H9 (cell line): ENCODE data around the gene FADS1. TPM values are rescaled to one million over a fixed set of nuclear protein-coding genes. Genes with fewer than 3 reads are reported as not detected.

ENCODE experiments used
- DNase-seq: peaks from one replicate; pipeline ENCODE4 v3.0.0-alpha.2; 2017
- H2AFZ ChIP-seq: one replicate; pipeline ENCODE4 v1.6.1; 2013; ENCODE audit warnings: mild to moderate bottlenecking, low read length, control low read depth, moderate library complexity
- H2AK5ac ChIP-seq: 2 replicates; pipeline ENCODE4 v1.6.1; 2013; ENCODE audit warnings: low read length, control low read depth, mixed read lengths; ENCODE audit not compliant: insufficient read length
- H2BK120ac ChIP-seq: one replicate; pipeline ENCODE4 v1.6.1; 2013; ENCODE audit warnings: low read depth, mild to moderate bottlenecking, low read length, control low read depth, inconsistent platforms; ENCODE audit not compliant: poor library complexity, severe bottlenecking
- H2BK12ac ChIP-seq: 2 replicates; pipeline ENCODE4 v1.6.1; 2013; ENCODE audit warnings: low read length, control low read depth, mixed read lengths, low read depth; ENCODE audit not compliant: insufficient read length
- H2BK15ac ChIP-seq: 2 replicates; pipeline ENCODE4 v1.6.1; 2013; ENCODE audit warnings: low read depth, low read length, control low read depth
- H2BK20ac ChIP-seq: one replicate; pipeline ENCODE4 v1.6.1; 2013; ENCODE audit warnings: low read depth, mild to moderate bottlenecking, low read length, control low read depth, inconsistent platforms; ENCODE audit not compliant: poor library complexity, severe bottlenecking
- H2BK5ac ChIP-seq: 2 replicates; pipeline ENCODE4 v1.6.1; 2013; ENCODE audit warnings: low read length, control low read depth, mixed read lengths; ENCODE audit not compliant: insufficient read length
- H3K14ac ChIP-seq: 2 replicates; pipeline ENCODE4 v1.6.1; 2013; ENCODE audit warnings: low read length, control low read depth; ENCODE audit not compliant: insufficient read depth
- H3K18ac ChIP-seq: 2 replicates; pipeline ENCODE4 v1.6.1; 2013; ENCODE audit warnings: low read depth, mild to moderate bottlenecking, mixed read lengths, low read length, control low read depth; ENCODE audit not compliant: insufficient read length
- H3K23ac ChIP-seq: 2 replicates; pipeline ENCODE4 v1.6.1; 2013; ENCODE audit warnings: low read length, control low read depth, mixed read lengths, low read depth; ENCODE audit not compliant: insufficient read length
- H3K23me2 ChIP-seq: 2 replicates; pipeline ENCODE4 v1.6.1; 2013; ENCODE audit warnings: low read depth, mild to moderate bottlenecking, mixed read lengths, low read length, control low read depth; ENCODE audit not compliant: insufficient read length, poor library complexity, severe bottlenecking
- H3K27ac ChIP-seq: 2 replicates; pipeline ENCODE4 v1.5.1; 2013; ENCODE audit warnings: low read length, control low read depth, mixed read lengths, low read depth; ENCODE audit not compliant: insufficient read length
- H3K27me3 ChIP-seq: 2 replicates; pipeline ENCODE4 v1.6.1; 2013; ENCODE audit warnings: low read length, control low read depth, inconsistent platforms; ENCODE audit not compliant: insufficient read depth
- H3K4ac ChIP-seq: 2 replicates; pipeline ENCODE4 v1.6.1; 2013; ENCODE audit warnings: low read depth, mild to moderate bottlenecking, control low read depth, inconsistent platforms, low read length, moderate library complexity
- H3K4me1 ChIP-seq: 2 replicates; pipeline ENCODE4 v1.6.1; 2013; ENCODE audit warnings: low read length, control low read depth, inconsistent platforms; ENCODE audit not compliant: insufficient read depth
- H3K4me2 ChIP-seq: 2 replicates; pipeline ENCODE4 v1.6.1; 2013; ENCODE audit warnings: low read length, control low read depth, mixed read lengths; ENCODE audit not compliant: insufficient read length, insufficient read depth
- H3K56ac ChIP-seq: 2 replicates; pipeline ENCODE4 v1.6.1; 2013; ENCODE audit warnings: low read depth, mild to moderate bottlenecking, mixed read lengths, low read length, control low read depth; ENCODE audit not compliant: insufficient read length
- H3K79me1 ChIP-seq: 2 replicates; pipeline ENCODE4 v1.6.1; 2013; ENCODE audit warnings: low read depth, mild to moderate bottlenecking, moderate library complexity, low read length, control low read depth, inconsistent platforms; ENCODE audit not compliant: insufficient read depth, poor library complexity, severe bottlenecking
- H3K79me2 ChIP-seq: 2 replicates; pipeline ENCODE4 v1.6.1; 2013; ENCODE audit warnings: low read length, control low read depth, inconsistent platforms; ENCODE audit not compliant: insufficient read depth
- H3K9ac ChIP-seq: 2 replicates; pipeline ENCODE4 v1.6.1; 2013; ENCODE audit warnings: low read length, control low read depth, mixed read lengths; ENCODE audit not compliant: insufficient read length; ENCODE audit errors: extremely low read depth
- H3K9me3 ChIP-seq: one replicate; pipeline ENCODE4 v1.6.1; 2013; ENCODE audit warnings: low read depth, low read length, inconsistent platforms; ENCODE audit not compliant: control insufficient read depth
- H3T11ph ChIP-seq: one replicate; pipeline ENCODE4 v1.6.1; 2013; ENCODE audit warnings: mild to moderate bottlenecking, low read length, control low read depth, inconsistent platforms
- H4K20me1 ChIP-seq: one replicate; pipeline ENCODE4 v1.6.1; 2013; ENCODE audit not compliant: control insufficient read depth, insufficient read length, insufficient read depth
- H4K5ac ChIP-seq: 2 replicates; pipeline ENCODE4 v1.6.1; 2013; ENCODE audit warnings: low read depth, mild to moderate bottlenecking, mixed read lengths, low read length, control low read depth; ENCODE audit not compliant: insufficient read length
- H4K8ac ChIP-seq: replicated peaks from 2 replicates; pipeline ENCODE4 v1.6.1; 2013; ENCODE audit warnings: low read length, control low read depth, mixed read lengths, low read depth; ENCODE audit not compliant: insufficient read length
- H4K91ac ChIP-seq: 2 replicates; pipeline ENCODE4 v1.6.1; 2013; ENCODE audit warnings: low read depth, mild to moderate bottlenecking, moderate library complexity, mixed read lengths, low read length, control low read depth; ENCODE audit not compliant: insufficient read length
- H3K27ac Mint-ChIP-seq, 3 experiments: 2 replicates in 2 of 3; 3 replicates in 1 of 3; pipeline ENCODE4 v1.8.0; 2020 to 2021; ENCODE audit warnings: mixed read lengths in 3 of 3, mild to moderate bottlenecking in 1 of 3, moderate library complexity in 1 of 3
- H3K27me3 Mint-ChIP-seq: 2 replicates; pipeline ENCODE4 v1.8.0; 2021; ENCODE audit warnings: low read depth, mild to moderate bottlenecking, moderate library complexity, mixed read lengths
- H3K36me3 Mint-ChIP-seq, 3 experiments: 2 replicates in 2 of 3; 3 replicates in 1 of 3; pipeline ENCODE4 v1.8.0; 2020 to 2021; ENCODE audit warnings: low read depth in 3 of 3, mixed read lengths in 3 of 3; ENCODE audit not compliant: insufficient read depth in 1 of 3
- H3K4me1 Mint-ChIP-seq, 2 experiments: 2 replicates each; pipeline ENCODE4 v1.8.0; 2020; ENCODE audit warnings: mixed read lengths in 2 of 2
- H3K4me3 Mint-ChIP-seq, 2 experiments: 2 replicates in 1 of 2; 3 replicates in 1 of 2; pipeline ENCODE4 v1.8.0; 2020 to 2021; ENCODE audit warnings: mild to moderate bottlenecking in 2 of 2, mixed read lengths in 2 of 2, moderate library complexity in 1 of 2
- H3K9me3 Mint-ChIP-seq, 2 experiments: 2 replicates in 1 of 2; 3 replicates in 1 of 2; pipeline ENCODE4 v1.8.0; 2020; ENCODE audit warnings: mild to moderate bottlenecking in 2 of 2, mixed read lengths in 2 of 2, moderate library complexity in 1 of 2
- WGBS: extraction: QIAGEN DNeasy Blood & Tissue Kit; methylation state at CpG from one replicate; pipeline ENCODE4 v1.1.7; 2013; ENCODE audit warnings: missing lambda C conversion rate, low lambda C conversion rate, mixed read lengths; ENCODE audit not compliant: insufficient read length; ENCODE audit errors: extremely low coverage; 5-methylcytosine and 5-hydroxymethylcytosine counted together
- total RNA-seq: library from RNA; stranded (reverse); gene quantifications from 2 replicates; pipeline ENCODE4 v1.2.1, GENCODE V29; 2021
- TF ChIP-seq, protein P1 (sequence below): fragments of 200-600 bp; sonication (generic); conservative IDR thresholded peaks from 3 replicates; pipeline ENCODE4 v1.8.0; 2021; ENCODE audit warnings: antibody characterized with exemption, mild to moderate bottlenecking

Gene FADS1
- total RNA-seq, 1 experiment from 2014 or later: 125 TPM

- H3K4me1 ChIP-seq: no peaks in the 10 kb centered on the region
- no peak overlapping the region for H2BK120ac ChIP-seq
- no peak overlapping the region for H3K56ac ChIP-seq
- H3K18ac ChIP-seq: no peak overlapping the region
- H2AK5ac ChIP-seq: no peak overlapping the region
- no peak overlapping the region for H3K9ac ChIP-seq
- no peak overlapping the region for H4K91ac ChIP-seq
- H3K4me3 Mint-ChIP-seq: no peak overlapping the region
- WGBS: no CpG with 5 or more reads among the region's 7 CpGs
- peaks cover 20 to 61% (median 60%) of the 10 kb centered on the region in 3 experiments for H3K36me3 Mint-ChIP-seq
- no peak overlapping the region for H3K4me2 ChIP-seq
- no peak overlapping the region for H2AFZ ChIP-seq
- H3K9me3 Mint-ChIP-seq: no peaks in the 10 kb centered on the region
- H3K27ac ChIP-seq: no peak overlapping the region
- H3K23ac ChIP-seq: no peak overlapping the region
- H3K27me3 ChIP-seq: no peaks in the 10 kb centered on the region
- H4K8ac ChIP-seq: no peak overlapping the region
- H3K14ac ChIP-seq: no peak overlapping the region
- H2BK20ac ChIP-seq: no peak overlapping the region
- no peaks in the 10 kb centered on the region for H3K79me2 ChIP-seq
- H4K5ac ChIP-seq: no peak overlapping the region
- H3K23me2 ChIP-seq: no peaks in the 10 kb centered on the region
- peak overlapping the region in 1 of 3 experiments; percentile 81; a peak in 1 of 7 replicates for H3K27ac Mint-ChIP-seq
- no peak overlapping the region for H3T11ph ChIP-seq
- no peaks in the 10 kb centered on the region for H3K9me3 ChIP-seq
- peak; percentile 27 for DNase-seq
- H3K27me3 Mint-ChIP-seq: no peaks in the 10 kb centered on the region
- no peak overlapping the region for H2BK12ac ChIP-seq
- no peaks in the 10 kb centered on the region for H3K79me1 ChIP-seq
- H3K4ac ChIP-seq: no peak overlapping the region
- peaks cover 0 to 4% of the 10 kb centered on the region in 2 experiments; a peak in 1 of 4 replicates for H3K4me1 Mint-ChIP-seq
- TF ChIP-seq, protein P1, sequence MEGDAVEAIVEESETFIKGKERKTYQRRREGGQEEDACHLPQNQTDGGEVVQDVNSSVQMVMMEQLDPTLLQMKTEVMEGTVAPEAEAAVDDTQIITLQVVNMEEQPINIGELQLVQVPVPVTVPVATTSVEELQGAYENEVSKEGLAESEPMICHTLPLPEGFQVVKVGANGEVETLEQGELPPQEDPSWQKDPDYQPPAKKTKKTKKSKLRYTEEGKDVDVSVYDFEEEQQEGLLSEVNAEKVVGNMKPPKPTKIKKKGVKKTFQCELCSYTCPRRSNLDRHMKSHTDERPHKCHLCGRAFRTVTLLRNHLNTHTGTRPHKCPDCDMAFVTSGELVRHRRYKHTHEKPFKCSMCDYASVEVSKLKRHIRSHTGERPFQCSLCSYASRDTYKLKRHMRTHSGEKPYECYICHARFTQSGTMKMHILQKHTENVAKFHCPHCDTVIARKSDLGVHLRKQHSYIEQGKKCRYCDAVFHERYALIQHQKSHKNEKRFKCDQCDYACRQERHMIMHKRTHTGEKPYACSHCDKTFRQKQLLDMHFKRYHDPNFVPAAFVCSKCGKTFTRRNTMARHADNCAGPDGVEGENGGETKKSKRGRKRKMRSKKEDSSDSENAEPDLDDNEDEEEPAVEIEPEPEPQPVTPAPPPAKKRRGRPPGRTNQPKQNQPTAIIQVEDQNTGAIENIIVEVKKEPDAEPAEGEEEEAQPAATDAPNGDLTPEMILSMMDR: no peak
- no peak overlapping the region for H2BK5ac ChIP-seq
- H2BK15ac ChIP-seq: no peak overlapping the region
- H4K20me1 ChIP-seq: no peaks in the 10 kb centered on the region
Observed at GRCh38 chr11:61784506-61784805, 32.3 kb downstream of the FADS1 start.
